Measurements from ENCODE around the gene IMMP2L.

The IMMP2L gene

GRCh38 chr7:110831419-110831818 lies 730.9 kb downstream of the IMMP2L start:
- no peak for ATAC-seq (replicated peaks; ENCODE audit: extremely low read depth, poor library complexity, severe bottlenecking)
- H3K4me3 Mint-ChIP-seq: no peak overlapping the region
- DNase-seq (ENCODE audit: low spot score in 2 of 2): no peak

GRCh38 chr7:110830778-110831177 lies 731.5 kb downstream of the IMMP2L start:
- Mint-ChIP-seq H3K27ac (ENCODE audit: low read depth) (no peak overlapping the region), H3K4me1 (no peaks in the 10 kb centered on the region), H3K4me3 (no peak overlapping the region), H3K9me3 (no peaks in the 10 kb centered on the region), H3K27me3 (no peaks in the 10 kb centered on the region), H3K36me3 (ENCODE audit: insufficient read depth) (no peaks in the 10 kb centered on the region)
- ATAC-seq (replicated peaks; ENCODE audit: extremely low read depth, poor library complexity, severe bottlenecking) (no peak), DNase-seq (ENCODE audit: low spot score in 2 of 2) (no peak)

More at GRCh38 chr7:110831419-110831818, 730.9 kb downstream of the IMMP2L start:
- H3K4me1 Mint-ChIP-seq: no peaks in the 10 kb centered on the region
- no peaks in the 10 kb centered on the region for H3K27me3 Mint-ChIP-seq
- H3K36me3 Mint-ChIP-seq (ENCODE audit: insufficient read depth): no peaks in the 10 kb centered on the region
- H3K9me3 Mint-ChIP-seq: no peaks in the 10 kb centered on the region
- H3K27ac Mint-ChIP-seq (ENCODE audit: low read depth): no peak overlapping the region

GRCh38 chr7:110827936-110828335 lies 734.4 kb downstream of the IMMP2L start:
- no peak overlapping the region for H3K27ac Mint-ChIP-seq (ENCODE audit: low read depth)
- ATAC-seq (replicated peaks; ENCODE audit: extremely low read depth, poor library complexity, severe bottlenecking) (no peak), DNase-seq (ENCODE audit: low spot score in 2 of 2) (no peak)
- H3K4me1 Mint-ChIP-seq: no peaks in the 10 kb centered on the region
- no peak overlapping the region for H3K4me3 Mint-ChIP-seq
- H3K36me3 Mint-ChIP-seq (ENCODE audit: insufficient read depth): no peaks in the 10 kb centered on the region
- H3K27me3 Mint-ChIP-seq: no peaks in the 10 kb centered on the region
- no peaks in the 10 kb centered on the region for H3K9me3 Mint-ChIP-seq

- no peaks in the 10 kb centered on the region for H3K36me3 Mint-ChIP-seq (ENCODE audit: insufficient read depth)
- H3K27ac Mint-ChIP-seq (ENCODE audit: low read depth): no peak overlapping the region
Observed at GRCh38 chr7:110827287-110827855, 734.9 kb downstream of the IMMP2L start.

GRCh38 chr7:110813986-110814385 lies 748.3 kb downstream of the IMMP2L start:
- no peaks in the 10 kb centered on the region for H3K27me3 Mint-ChIP-seq
- no peaks in the 10 kb centered on the region for H3K36me3 Mint-ChIP-seq (ENCODE audit: insufficient read depth)
- no peaks in the 10 kb centered on the region for H3K4me1 Mint-ChIP-seq
- peaks cover 5% of the 10 kb centered on the region for H3K9me3 Mint-ChIP-seq
- ATAC-seq (replicated peaks; ENCODE audit: extremely low read depth, poor library complexity, severe bottlenecking) (no peak), DNase-seq (ENCODE audit: low spot score in 2 of 2) (no peak)
- no peak overlapping the region for H3K4me3 Mint-ChIP-seq
- H3K27ac Mint-ChIP-seq (ENCODE audit: low read depth): no peak overlapping the region

More at GRCh38 chr7:110827287-110827855, 734.9 kb downstream of the IMMP2L start:
- H3K4me3 Mint-ChIP-seq: no peak overlapping the region
- DNase-seq (ENCODE audit: low spot score in 2 of 2): no peak
- ATAC-seq (replicated peaks; ENCODE audit: extremely low read depth, poor library complexity, severe bottlenecking): no peak
- H3K4me1 Mint-ChIP-seq: no peaks in the 10 kb centered on the region
- H3K9me3 Mint-ChIP-seq: no peaks in the 10 kb centered on the region
- no peaks in the 10 kb centered on the region for H3K27me3 Mint-ChIP-seq

- no peak overlapping the region for H3K4me3 Mint-ChIP-seq
- DNase-seq (ENCODE audit: low spot score in 2 of 2) (no peak), ATAC-seq (replicated peaks; ENCODE audit: extremely low read depth, poor library complexity, severe bottlenecking) (no peak)
- no peaks in the 10 kb centered on the region for H3K9me3 Mint-ChIP-seq
- H3K4me1 Mint-ChIP-seq: no peaks in the 10 kb centered on the region
- no peaks in the 10 kb centered on the region for H3K36me3 Mint-ChIP-seq (ENCODE audit: insufficient read depth)
- no peak overlapping the region for H3K27ac Mint-ChIP-seq (ENCODE audit: low read depth)
- no peaks in the 10 kb centered on the region for H3K27me3 Mint-ChIP-seq
Observed at GRCh38 chr7:110809832-110810231, 752.5 kb downstream of the IMMP2L start.

- DNase-seq (ENCODE audit: low spot score in 2 of 2) (no peak), ATAC-seq (replicated peaks; ENCODE audit: extremely low read depth, poor library complexity, severe bottlenecking) (no peak)
- no peak overlapping the region for H3K27ac Mint-ChIP-seq (ENCODE audit: low read depth)
- H3K4me1 Mint-ChIP-seq: no peaks in the 10 kb centered on the region
- H3K36me3 Mint-ChIP-seq (ENCODE audit: insufficient read depth): no peaks in the 10 kb centered on the region
- H3K4me3 Mint-ChIP-seq: no peak overlapping the region
- peaks cover 2% of the 10 kb centered on the region for H3K9me3 Mint-ChIP-seq
- no peaks in the 10 kb centered on the region for H3K27me3 Mint-ChIP-seq
Observed at GRCh38 chr7:110808361-110808760, 753.9 kb downstream of the IMMP2L start.

GRCh38 chr7:110804501-110804900 lies 757.8 kb downstream of the IMMP2L start:
- Mint-ChIP-seq H3K4me3 (no peak overlapping the region), H3K27me3 (no peaks in the 10 kb centered on the region), H3K9me3 (peaks cover 9% of the 10 kb centered on the region), H3K27ac (ENCODE audit: low read depth) (no peak overlapping the region), H3K36me3 (ENCODE audit: insufficient read depth) (no peaks in the 10 kb centered on the region), H3K4me1 (no peaks in the 10 kb centered on the region)
- DNase-seq (ENCODE audit: low spot score in 2 of 2) (no peak), ATAC-seq (replicated peaks; ENCODE audit: extremely low read depth, poor library complexity, severe bottlenecking) (no peak)

- no peak for DNase-seq (ENCODE audit: low spot score in 2 of 2)
- no peaks in the 10 kb centered on the region for H3K36me3 Mint-ChIP-seq (ENCODE audit: insufficient read depth)
- H3K4me1 Mint-ChIP-seq: no peaks in the 10 kb centered on the region
- H3K27me3 Mint-ChIP-seq: no peaks in the 10 kb centered on the region
- H3K27ac Mint-ChIP-seq (ENCODE audit: low read depth): no peak overlapping the region
- H3K9me3 Mint-ChIP-seq: peaks cover 9% of the 10 kb centered on the region
- H3K4me3 Mint-ChIP-seq: no peak overlapping the region
- ATAC-seq (replicated peaks; ENCODE audit: extremely low read depth, poor library complexity, severe bottlenecking): no peak
Observed at GRCh38 chr7:110803602-110804143, 758.6 kb downstream of the IMMP2L start.

- Mint-ChIP-seq H3K27me3 (no peaks in the 10 kb centered on the region), H3K4me1 (no peaks in the 10 kb centered on the region), H3K36me3 (ENCODE audit: insufficient read depth) (no peaks in the 10 kb centered on the region), H3K9me3 (peaks cover 9% of the 10 kb centered on the region), H3K4me3 (no peak overlapping the region), H3K27ac (ENCODE audit: low read depth) (no peak overlapping the region)
- ATAC-seq (replicated peaks; ENCODE audit: extremely low read depth, poor library complexity, severe bottlenecking) (no peak), DNase-seq (ENCODE audit: low spot score in 2 of 2) (no peak)
Observed at GRCh38 chr7:110801502-110801901, 760.8 kb downstream of the IMMP2L start.

GRCh38 chr7:110800984-110801383 lies 761.3 kb downstream of the IMMP2L start:
- Mint-ChIP-seq H3K36me3 (ENCODE audit: insufficient read depth) (no peaks in the 10 kb centered on the region), H3K27ac (ENCODE audit: low read depth) (no peak overlapping the region), H3K27me3 (no peaks in the 10 kb centered on the region), H3K4me3 (no peak overlapping the region), H3K4me1 (no peaks in the 10 kb centered on the region), H3K9me3 (peaks cover 9% of the 10 kb centered on the region)
- DNase-seq (ENCODE audit: low spot score in 2 of 2): no peak
- ATAC-seq (replicated peaks; ENCODE audit: extremely low read depth, poor library complexity, severe bottlenecking): no peak

- ATAC-seq (replicated peaks; ENCODE audit: extremely low read depth, poor library complexity, severe bottlenecking) (no peak), DNase-seq (ENCODE audit: low spot score in 2 of 2) (no peak)
- no peak overlapping the region for H3K27ac Mint-ChIP-seq (ENCODE audit: low read depth)
- H3K36me3 Mint-ChIP-seq (ENCODE audit: insufficient read depth): no peaks in the 10 kb centered on the region
- H3K4me1 Mint-ChIP-seq: no peaks in the 10 kb centered on the region
- peaks cover under 1% of the 10 kb centered on the region for H3K9me3 Mint-ChIP-seq
- H3K4me3 Mint-ChIP-seq: no peak overlapping the region
- H3K27me3 Mint-ChIP-seq: no peaks in the 10 kb centered on the region
Observed at GRCh38 chr7:110797656-110798055, 764.6 kb downstream of the IMMP2L start.

- Mint-ChIP-seq H3K4me3 (no peak overlapping the region), H3K27me3 (no peaks in the 10 kb centered on the region), H3K36me3 (ENCODE audit: insufficient read depth) (no peaks in the 10 kb centered on the region), H3K9me3 (no peaks in the 10 kb centered on the region), H3K4me1 (no peaks in the 10 kb centered on the region), H3K27ac (ENCODE audit: low read depth) (no peak overlapping the region)
- ATAC-seq (replicated peaks; ENCODE audit: extremely low read depth, poor library complexity, severe bottlenecking) (no peak), DNase-seq (ENCODE audit: low spot score in 2 of 2) (no peak)
Observed at GRCh38 chr7:110790992-110791391, 771.3 kb downstream of the IMMP2L start.

All from central memory CD8-positive, alpha-beta T cell (primary cell).